OCI-LY1 (cell line): ENCODE results near the gene JAKMIP3.

Experiments
- H2AFZ ChIP-seq: fragments of 200-600 bp; sonication (generic), shearing (Covaris generic); 2 replicates; pipeline ENCODE4 v1.6.0; 2014; ENCODE audit warnings: antibody characterized with exemption, mild to moderate bottlenecking, low read length
- H3F3A ChIP-seq: fragments of 200-600 bp; sonication (generic), shearing (Covaris generic); 2 replicates; pipeline ENCODE4 v1.6.0; 2014; ENCODE audit warnings: mild to moderate bottlenecking, antibody characterized with exemption, low read length, moderate library complexity; ENCODE audit not compliant: insufficient read depth
- H3K27ac ChIP-seq: fragments of 200-600 bp; sonication (generic); 2 replicates; pipeline ENCODE4 v1.5.1; 2014; ENCODE audit warnings: low read length, mixed run types, mild to moderate bottlenecking, low read depth; ENCODE audit not compliant: poor library complexity, severe bottlenecking
- H3K27me3 ChIP-seq: fragments of 200-600 bp; sonication (generic); 2 replicates; pipeline ENCODE4 v1.6.0; 2014; ENCODE audit warnings: antibody characterized with exemption, mild to moderate bottlenecking, low read length, moderate library complexity; ENCODE audit not compliant: insufficient read depth
- H3K36me3 ChIP-seq: fragments of 200-600 bp; sonication (generic); 2 replicates; pipeline ENCODE4 v1.6.1; 2014; ENCODE audit warnings: mild to moderate bottlenecking, antibody characterized with exemption, low read length, moderate library complexity, mixed read lengths; ENCODE audit not compliant: insufficient read depth
- H3K4me1 ChIP-seq: fragments of 200-600 bp; sonication (generic); 2 replicates; pipeline ENCODE4 v1.5.1; 2014; ENCODE audit warnings: mild to moderate bottlenecking, low read length, moderate library complexity; ENCODE audit not compliant: insufficient read depth, severe bottlenecking
- H3K4me2 ChIP-seq: fragments of 200-600 bp; sonication (generic), shearing (Covaris generic); 2 replicates; pipeline ENCODE4 v1.6.1; 2014; ENCODE audit warnings: low read length
- H3K4me3 ChIP-seq: fragments of 200-600 bp; sonication (generic); 2 replicates; pipeline ENCODE4 v1.5.1; 2014; ENCODE audit warnings: low read length, low read depth, mild to moderate bottlenecking, mixed read lengths; ENCODE audit not compliant: poor library complexity, severe bottlenecking
- H3K79me2 ChIP-seq: fragments of 200-600 bp; shearing (Covaris generic); 2 replicates; pipeline ENCODE4 v1.6.1; 2016; ENCODE audit warnings: mixed run types, low read length, mixed read lengths; ENCODE audit not compliant: insufficient read depth
- H3K9ac ChIP-seq: fragments of 200-600 bp; sonication (generic), shearing (Covaris generic); 2 replicates; pipeline ENCODE4 v1.6.1; 2014; ENCODE audit warnings: mild to moderate bottlenecking, low read length, mixed read lengths
- H3K9me2 ChIP-seq: fragments of 200-600 bp; sonication (generic), shearing (Covaris generic); 2 replicates; pipeline ENCODE4 v1.6.1; 2014; ENCODE audit warnings: low read depth, mild to moderate bottlenecking, low read length, mixed read lengths
- H3K9me3 ChIP-seq: fragments of 200-600 bp; shearing (Covaris generic); 2 replicates; pipeline ENCODE4 v1.6.1; 2014; ENCODE audit warnings: low read length, mixed read lengths
- H4K20me1 ChIP-seq: fragments of 200-600 bp; sonication (generic), shearing (Covaris generic); 2 replicates; pipeline ENCODE4 v1.6.0; 2016; ENCODE audit warnings: mild to moderate bottlenecking, low read length; ENCODE audit not compliant: insufficient read depth
- CTCF ChIP-seq: fragments of 200-600 bp; sonication (generic), shearing (Covaris generic); IDR thresholded peaks from 2 replicates; pipeline ENCODE4 v1.5.1; 2017; ENCODE audit warnings: mild to moderate bottlenecking, antibody characterized with exemption, low read length, moderate library complexity, mixed read lengths
- EZH2 ChIP-seq: fragments of 200-600 bp; sonication (generic), shearing (Covaris generic); IDR thresholded peaks from 2 replicates; pipeline ENCODE4 v1.8.0; 2017; ENCODE audit warnings: borderline replicate concordance, mixed run types, mild to moderate bottlenecking, antibody characterized with exemption, low read length, moderate library complexity, mixed read lengths

Gene JAKMIP3

DNA sequence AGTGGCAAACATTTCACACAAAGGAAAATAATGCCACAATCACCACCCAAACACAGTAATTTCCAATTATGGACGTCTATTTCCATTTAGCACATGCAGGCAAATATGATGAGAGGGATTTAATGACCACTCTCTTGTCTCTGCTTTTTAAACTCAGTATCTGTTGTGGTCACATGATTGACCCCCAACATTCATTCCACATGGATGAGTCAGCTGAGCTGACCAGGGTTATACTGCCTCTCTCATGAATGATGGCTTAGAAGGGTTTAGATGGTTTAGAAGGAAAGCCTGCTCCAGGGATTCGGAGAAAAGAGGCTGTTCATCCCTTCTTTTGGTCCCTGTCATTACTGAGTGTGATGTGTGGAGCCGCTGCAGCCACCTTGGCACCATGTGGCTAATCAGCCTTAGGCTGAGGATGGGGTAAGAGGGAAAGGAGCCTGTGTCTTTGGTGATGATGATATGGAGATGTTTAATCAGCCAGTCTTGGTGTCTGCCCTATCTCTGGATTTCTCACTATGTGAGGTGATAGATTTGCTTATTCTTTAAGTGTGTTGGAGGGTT is 38.2 kb upstream of the JAKMIP3 start:
- H4K20me1 ChIP-seq = no peaks in the 10 kb centered on the region
- H3K9me3 ChIP-seq = no peaks in the 10 kb centered on the region
- TF ChIP-seq CTCF (no peak), EZH2 (no peak)
- no peaks in the 10 kb centered on the region for H3K9me2 ChIP-seq
- H3K9ac ChIP-seq = no peak overlapping the region
- H2AFZ ChIP-seq = no peak overlapping the region
- no peaks in the 10 kb centered on the region for H3K4me1 ChIP-seq
- H3K4me3 ChIP-seq = no peak overlapping the region
- no peaks in the 10 kb centered on the region for H3K79me2 ChIP-seq
- H3K27ac ChIP-seq = no peak overlapping the region
- no peaks in the 10 kb centered on the region for H3K36me3 ChIP-seq
- peaks cover 5% of the 10 kb centered on the region; the same call in 1 of the 2 replicates for H3K27me3 ChIP-seq
- no peak overlapping the region for H3K4me2 ChIP-seq
- no peaks in the 10 kb centered on the region for H3F3A ChIP-seq

DNA sequence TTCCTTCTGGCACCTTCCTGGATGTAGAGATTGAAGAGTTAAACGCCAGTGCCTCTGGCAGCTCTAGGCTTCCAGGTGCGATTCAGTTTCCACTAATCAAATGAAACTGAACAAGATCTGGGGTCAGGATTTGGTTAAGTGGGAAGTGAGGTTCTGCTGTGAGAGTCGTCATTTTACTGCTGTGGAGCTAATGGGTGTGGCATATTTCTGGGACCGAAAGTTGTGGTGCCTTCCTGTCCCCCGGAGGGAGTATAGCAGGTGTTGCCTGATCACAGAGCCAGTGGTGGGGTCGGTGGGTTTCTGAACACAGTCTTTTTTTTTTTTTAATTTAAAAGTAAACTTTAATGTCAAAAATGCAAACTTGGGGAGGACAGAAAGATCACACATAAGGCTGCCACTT is 37.0 kb upstream of the JAKMIP3 start:
- Histone ChIP-seq H3K9ac (no peak overlapping the region), H3K27me3 (peaks cover 5% of the 10 kb centered on the region; the same call in 1 of the 2 replicates), H3K9me3 (no peaks in the 10 kb centered on the region), H3K4me3 (no peak overlapping the region), H3K79me2 (no peaks in the 10 kb centered on the region), H3F3A (no peaks in the 10 kb centered on the region), H3K36me3 (no peaks in the 10 kb centered on the region), H2AFZ (no peak overlapping the region), H3K4me2 (no peak overlapping the region), H4K20me1 (no peaks in the 10 kb centered on the region), H3K4me1 (no peaks in the 10 kb centered on the region), H3K27ac (no peak overlapping the region), H3K9me2 (no peaks in the 10 kb centered on the region)
- TF ChIP-seq CTCF = no peak
- TF ChIP-seq EZH2 = no peak

DNA sequence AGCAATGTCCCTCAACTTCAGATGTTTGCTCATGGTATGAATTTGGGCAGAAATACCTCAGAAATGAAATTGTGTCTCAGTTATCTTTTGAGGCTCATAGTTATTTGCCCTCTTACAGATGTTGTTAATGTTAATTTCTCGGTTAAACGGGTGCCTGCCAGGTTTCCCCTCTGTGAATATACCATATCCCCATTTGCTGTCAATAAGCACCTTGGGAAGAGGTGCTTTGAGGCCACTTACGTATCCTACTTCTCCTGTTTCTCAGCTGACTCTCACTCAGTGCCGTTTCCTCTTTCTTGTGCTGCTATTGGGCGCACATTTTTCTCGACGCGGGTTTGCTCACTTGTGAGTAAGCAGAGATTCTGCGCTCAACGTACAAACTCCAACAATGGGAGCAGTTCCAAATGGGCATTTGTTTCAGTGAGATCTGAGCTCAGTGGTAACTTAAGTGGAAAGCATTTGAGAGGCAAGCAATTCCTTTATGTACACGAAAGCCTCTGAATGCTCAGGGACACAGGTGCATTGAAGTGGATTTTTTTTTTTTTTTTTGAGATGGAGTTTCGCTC is 34.8 kb upstream of the JAKMIP3 start:
- no peaks in the 10 kb centered on the region for H3F3A ChIP-seq
- no peak overlapping the region for H3K4me2 ChIP-seq
- no peaks in the 10 kb centered on the region for H3K9me2 ChIP-seq
- H3K79me2 ChIP-seq = no peaks in the 10 kb centered on the region
- no peaks in the 10 kb centered on the region for H3K9me3 ChIP-seq
- H4K20me1 ChIP-seq = no peaks in the 10 kb centered on the region
- H3K4me1 ChIP-seq = no peaks in the 10 kb centered on the region
- no peak overlapping the region for H3K27ac ChIP-seq
- H3K4me3 ChIP-seq = no peak overlapping the region
- TF ChIP-seq EZH2 (no peak), CTCF (no peak)
- H3K36me3 ChIP-seq = no peaks in the 10 kb centered on the region
- H3K9ac ChIP-seq = no peak overlapping the region
- peaks cover 5% of the 10 kb centered on the region; the same call in 1 of the 2 replicates for H3K27me3 ChIP-seq
- H2AFZ ChIP-seq = no peak overlapping the region
